H1 (cell line): Measurements from ENCODE around the gene SMYD3. TPM values are rescaled to one million over a fixed set of nuclear protein-coding genes. Genes with fewer than 3 reads are reported as not detected.

Experiments used
- CTCF ChIA-PET: fragments of 300-600 bp; sonication (Branson Sonifier 250); formaldehyde crosslinking; loops from one replicate; lab custom pipeline; 2021; ENCODE audit not compliant: partially characterized antibody; lab: Charles Lee
- POLR2A ChIA-PET: fragments of 300-600 bp; sonication (Branson Sonifier 250); formaldehyde crosslinking; loops from one replicate; lab custom pipeline; 2021; ENCODE audit warnings: inconsistent platforms; ENCODE audit not compliant: partially characterized antibody; lab: Charles Lee
- DNase-seq, 2 experiments: peaks; one replicate each; pipeline versions ENCODE4 v3.0.0 to v3.0.0-alpha.2; 2010 to 2022; ENCODE audit warnings: low spot score in 2 of 2, low read depth in 1 of 2, mixed read lengths in 1 of 2
- FAIRE-seq: peaks from 2 replicates; lab custom pipeline; 2011; peaks lifted over from hg19 to GRCh38; lab: Jason Lieb, UNC
- H2AFZ ChIP-seq: 2 replicates; pipeline ENCODE4 v1.8.1; 2012; ENCODE audit warnings: low read length, inconsistent platforms
- H2AK5ac ChIP-seq: 2 replicates; pipeline ENCODE4 v1.6.1; 2013; ENCODE audit warnings: low read depth, low read length
- H2BK120ac ChIP-seq: replicated peaks from 2 replicates; pipeline ENCODE3; 2013; ENCODE audit warnings: low read depth, low read length, inconsistent platforms
- H2BK12ac ChIP-seq: 2 replicates; pipeline ENCODE4 v1.6.1; 2013; ENCODE audit warnings: low read depth, low read length
- H2BK15ac ChIP-seq: 2 replicates; pipeline ENCODE4 v1.6.1; 2013; ENCODE audit warnings: low read length
- H2BK20ac ChIP-seq: 2 replicates; pipeline ENCODE4 v1.6.1; 2013; ENCODE audit warnings: low read length
- H2BK5ac ChIP-seq: 2 replicates; pipeline ENCODE4 v1.6.1; 2013; ENCODE audit warnings: low read depth, low read length
- H3K14ac ChIP-seq: 2 replicates; pipeline ENCODE4 v1.6.1; 2013; ENCODE audit warnings: inconsistent platforms; ENCODE audit not compliant: insufficient read length
- H3K18ac ChIP-seq: 2 replicates; pipeline ENCODE4 v1.6.1; 2013; ENCODE audit warnings: low read length; ENCODE audit errors: extremely low read depth
- H3K23ac ChIP-seq: 2 replicates; pipeline ENCODE4 v1.6.1; 2013; ENCODE audit warnings: inconsistent platforms; ENCODE audit not compliant: insufficient read length
- H3K23me2 ChIP-seq: 2 replicates; pipeline ENCODE4 v1.6.1; 2013; ENCODE audit warnings: low read depth, low read length
- H3K27ac ChIP-seq: 2 replicates; pipeline ENCODE4 v1.6.1; 2011; ENCODE audit warnings: low read depth, low read length, inconsistent platforms
- H3K27me3 ChIP-seq, 4 experiments: replicated peaks in 1 of 4; 1 replicate in 1 of 4; 2 replicates in 3 of 4; pipeline versions ENCODE4 v1.6.1 to v1.8.1; 2011 to 2013; ENCODE audit warnings: low read length in 3 of 4, mild to moderate bottlenecking in 3 of 4, inconsistent platforms in 2 of 4, mixed read lengths in 2 of 4, moderate library complexity in 1 of 4; ENCODE audit not compliant: control insufficient read depth in 3 of 4, insufficient read depth in 3 of 4; ENCODE audit errors: extremely low read depth in 1 of 4
- H3K36me3 ChIP-seq, 4 experiments: 2 replicates each; pipeline versions ENCODE4 v1.6.1 to v1.8.1; 2011 to 2013; ENCODE audit warnings: mild to moderate bottlenecking in 4 of 4, low read length in 3 of 4, moderate library complexity in 2 of 4, control low read depth in 1 of 4, inconsistent platforms in 1 of 4; ENCODE audit not compliant: insufficient read depth in 4 of 4, control insufficient read depth in 2 of 4
- H3K4ac ChIP-seq: replicated peaks from 2 replicates; pipeline ENCODE3; 2013; ENCODE audit warnings: low read length, low read depth, mixed read lengths, inconsistent platforms; ENCODE audit not compliant: insufficient read length
- H3K4me1 ChIP-seq, 4 experiments: replicated peaks in 1 of 4; 1 replicate in 1 of 4; 2 replicates in 3 of 4; pipeline versions ENCODE4 v1.6.1 to v1.8.1; 2011 to 2013; ENCODE audit warnings: low read length in 3 of 4, inconsistent platforms in 2 of 4, mixed read lengths in 1 of 4; ENCODE audit not compliant: insufficient read depth in 4 of 4, control insufficient read depth in 3 of 4
- H3K4me2 ChIP-seq, 2 experiments: 2 replicates each; pipeline versions ENCODE4 v1.6.1 to v1.8.1; 2011 to 2013; ENCODE audit warnings: low read depth in 2 of 2, low read length in 2 of 2, control low read depth in 1 of 2, inconsistent platforms in 1 of 2, mild to moderate bottlenecking in 1 of 2; ENCODE audit not compliant: insufficient read depth in 1 of 2
- H3K4me3 ChIP-seq, 4 experiments: fragments of 200-600, 300-600 bp in 1 of 4; sonication (generic), shearing (Covaris generic), sonication (Bioruptor Twin) in 1 of 4; 2 replicates each; pipeline versions ENCODE4 v1.5.1 to v1.8.1; 2011 to 2016; ENCODE audit warnings: low read length in 4 of 4, low read depth in 3 of 4, control low read depth in 2 of 4, inconsistent platforms in 2 of 4, mild to moderate bottlenecking in 2 of 4, mixed read lengths in 1 of 4, moderate library complexity in 1 of 4; ENCODE audit not compliant: insufficient read depth in 2 of 4; ENCODE audit errors: extremely low read depth in 1 of 4
- H3K56ac ChIP-seq: replicated peaks from 2 replicates; pipeline ENCODE3; 2013; ENCODE audit warnings: low read depth, mild to moderate bottlenecking, mixed read lengths, low read length, inconsistent platforms; ENCODE audit not compliant: insufficient read length
- H3K79me1 ChIP-seq: 2 replicates; pipeline ENCODE4 v1.6.1; 2013; ENCODE audit warnings: low read depth, low read length, control low read depth
- H3K79me2 ChIP-seq, 2 experiments: 2 replicates each; pipeline versions ENCODE4 v1.6.1 to v1.8.1; 2012 to 2013; ENCODE audit warnings: low read length in 2 of 2, mild to moderate bottlenecking in 2 of 2, inconsistent platforms in 1 of 2; ENCODE audit not compliant: insufficient read depth in 2 of 2, control insufficient read depth in 1 of 2
- H3K9ac ChIP-seq, 4 experiments: replicated peaks in 1 of 4; 1 replicate in 1 of 4; 2 replicates in 3 of 4; pipeline versions ENCODE4 v1.6.1 to v1.8.1; 2011 to 2013; ENCODE audit warnings: low read depth in 3 of 4, low read length in 3 of 4, control low read depth in 2 of 4, mild to moderate bottlenecking in 2 of 4, moderate library complexity in 2 of 4, inconsistent platforms in 1 of 4; ENCODE audit errors: extremely low read depth in 1 of 4
- H3K9me3 ChIP-seq, 2 experiments: 2 replicates each; pipeline versions ENCODE4 v1.6.1 to v1.8.1; 2012 to 2013; ENCODE audit warnings: mild to moderate bottlenecking in 2 of 2, moderate library complexity in 2 of 2, control low read depth in 1 of 2, inconsistent platforms in 1 of 2, low read depth in 1 of 2, low read length in 1 of 2, mixed read lengths in 1 of 2; ENCODE audit not compliant: insufficient read depth in 2 of 2
- H4K20me1 ChIP-seq, 2 experiments: replicated peaks in 1 of 2; 2 replicates each; pipeline versions ENCODE3 to v1.8.1; 2011 to 2013; ENCODE audit warnings: inconsistent platforms in 2 of 2, low read length in 2 of 2, mild to moderate bottlenecking in 1 of 2; ENCODE audit not compliant: insufficient read depth in 2 of 2, control insufficient read depth in 1 of 2
- H4K5ac ChIP-seq: 2 replicates; pipeline ENCODE4 v1.6.1; 2013; ENCODE audit warnings: low read length, low read depth, mixed read lengths, inconsistent platforms; ENCODE audit not compliant: insufficient read length
- H4K8ac ChIP-seq: 2 replicates; pipeline ENCODE4 v1.8.0; 2013; ENCODE audit warnings: mild to moderate bottlenecking, moderate library complexity, low read length, inconsistent platforms; ENCODE audit not compliant: insufficient read depth; ENCODE audit errors: extremely low read depth
- H4K91ac ChIP-seq: replicated peaks from 2 replicates; pipeline ENCODE3; 2013; ENCODE audit warnings: low read length, mixed read lengths, inconsistent platforms; ENCODE audit not compliant: insufficient read length
- CEBPB ChIP-seq: IDR thresholded peaks from 2 replicates; pipeline ENCODE4 v1.6.1; 2012; ENCODE audit warnings: low read depth, low read length
- CHD2 ChIP-seq: IDR thresholded peaks from 2 replicates; pipeline ENCODE4 v1.6.1; 2012; ENCODE audit warnings: low read length, improper control_type of control experiment
- EZH2 ChIP-seq: fragments of 200-600 bp; sonication (generic); IDR thresholded peaks from 2 replicates; pipeline ENCODE4 v1.7.1; 2012; ENCODE audit warnings: low read depth, mild to moderate bottlenecking, moderate library complexity, low read length, inconsistent platforms; ENCODE audit not compliant: severe bottlenecking
- GABPA ChIP-seq: IDR thresholded peaks from 2 replicates; pipeline ENCODE4 v1.6.1; 2011; ENCODE audit warnings: mild to moderate bottlenecking, low read length, moderate library complexity, borderline replicate concordance; ENCODE audit not compliant: insufficient read depth
- HDAC2 ChIP-seq, 2 experiments: fragments of 300-600 bp in 1 of 2; sonication (generic) in 1 of 2; IDR thresholded peaks; 2 replicates each; pipeline ENCODE4 v1.6.1; 2011 to 2012; ENCODE audit warnings: low read depth in 2 of 2, low read length in 2 of 2, mild to moderate bottlenecking in 2 of 2, moderate library complexity in 2 of 2, borderline replicate concordance in 1 of 2, inconsistent platforms in 1 of 2
- KDM5A ChIP-seq: fragments of 200-600 bp; IDR thresholded peaks from 2 replicates; pipeline ENCODE4 v1.7.1; 2012; ENCODE audit warnings: mild to moderate bottlenecking, low read length, inconsistent platforms, mixed read lengths
- POU5F1 ChIP-seq: IDR thresholded peaks from 2 replicates; pipeline ENCODE4 v1.6.1; 2011; ENCODE audit warnings: low read depth, mild to moderate bottlenecking, low read length, moderate library complexity
- RAD21 ChIP-seq, 2 experiments: IDR thresholded peaks in 1 of 2; conservative IDR thresholded peaks in 1 of 2; 2 replicates each; pipeline ENCODE4 v1.6.1; 2011; ENCODE audit warnings: low read depth in 2 of 2, low read length in 2 of 2, improper control_type of control experiment in 1 of 2, inconsistent platforms in 1 of 2, mild to moderate bottlenecking in 1 of 2, moderate library complexity in 1 of 2
- SIRT6 ChIP-seq: IDR thresholded peaks from one replicate; pipeline ENCODE4 v1.7.1; 2012; ENCODE audit warnings: low read length, inconsistent platforms
- SRF ChIP-seq: IDR thresholded peaks from 2 replicates; pipeline ENCODE4 v1.6.1; 2011; ENCODE audit warnings: mild to moderate bottlenecking, low read depth, low read length, moderate library complexity
- SUZ12 ChIP-seq: fragments of 200-600 bp; sonication (generic); IDR thresholded peaks from 2 replicates; pipeline ENCODE4 v1.6.1; 2012; ENCODE audit warnings: mild to moderate bottlenecking, inconsistent platforms, low read length, moderate library complexity, mixed read lengths
- WGBS, 2 experiments: shearing (Covaris generic) in 1 of 2; methylation state at CpG; one replicate each; pipeline versions ENCODE4 v1.1.6 to v1.1.7; 2013 to 2015; ENCODE audit warnings: low lambda C conversion rate in 2 of 2, mixed read lengths in 2 of 2, inconsistent platforms in 1 of 2, low coverage in 1 of 2, missing lambda C conversion rate in 1 of 2; ENCODE audit not compliant: insufficient replicate concordance in 2 of 2, insufficient coverage in 1 of 2, insufficient read length in 1 of 2; ENCODE audit errors: extremely low coverage in 1 of 2, missing lambda C conversion rate in 1 of 2; 5-methylcytosine and 5-hydroxymethylcytosine counted together
- polyA plus RNA-seq, 7 experiments: library from polyadenylated mRNA; depleted of rRNA in 3 of 7; stranded (reverse) in 5 of 7; unstranded in 2 of 7; fragments of >200 nt in 5 of 7; fragments of 200-250 nt in 2 of 7; gene quantifications; 1 replicate in 5 of 7; 2 replicates in 1 of 7; 4 replicates in 1 of 7; pipeline versions ENCODE4 v1.2.1 to v1.2.3, GENCODE V29; 2011 to 2013; ENCODE audit warnings: missing spikeins in 2 of 7, mixed read lengths in 2 of 7
- total RNA-seq: library from RNA; stranded (reverse); fragmentation: NEBNext Ultra II Directional; extraction: Animal tissue kit (Norgen Biotek cat#: 25700); gene quantifications from 2 replicates; pipeline ENCODE4 v1.2.1, GENCODE V29; 2021
- TF ChIP-seq, protein P1 (sequence below): IDR thresholded peaks from 2 replicates; pipeline ENCODE4 v1.6.1; 2012; ENCODE audit warnings: inconsistent platforms
- TF ChIP-seq, protein P2 (sequence below): IDR thresholded peaks from 2 replicates; pipeline ENCODE4 v1.6.1; 2011; ENCODE audit warnings: low read depth, mild to moderate bottlenecking, low read length; ENCODE audit not compliant: insufficient read depth

Gene SMYD3
- total and polyA plus RNA-seq, 2 of the 8 experiments (the other 6 are each of a cell fraction or from before 2014, with no cell fraction given), result 17.3 to 25.4 TPM

DNA sequence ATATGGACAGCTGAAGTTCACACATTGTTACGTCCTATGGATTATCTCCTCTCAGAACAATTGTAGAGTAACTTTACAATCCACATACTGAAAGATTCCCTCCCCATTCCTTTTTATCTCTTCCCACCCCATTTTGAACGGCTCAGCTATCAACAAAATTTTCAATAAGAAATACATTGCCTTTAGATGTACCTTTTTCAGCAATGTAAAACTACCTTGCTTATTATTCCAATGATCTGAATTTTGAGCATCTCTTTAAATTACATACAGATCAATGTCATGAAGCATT lies 503.7 kb downstream of the SMYD3 start:
- FAIRE-seq, result no peak
- Histone ChIP-seq H3K9ac (no peak overlapping the region), H3K4me3 (no peak overlapping the region), H2BK15ac (no peak overlapping the region), H3K79me2 (no peaks in the 10 kb centered on the region), H2BK20ac (no peak overlapping the region), H3K79me1 (no peaks in the 10 kb centered on the region), H2BK5ac (no peak overlapping the region), H3K4me2 (no peak overlapping the region), H3K9me3 (no peaks in the 10 kb centered on the region), H3K23ac (no peak overlapping the region), H3K27me3 (no peaks in the 10 kb centered on the region), H3K27ac (no peak overlapping the region), H2AFZ (no peak overlapping the region), H3K36me3 (no peaks in the 10 kb centered on the region), H2BK120ac (no peak overlapping the region), H2AK5ac (no peak overlapping the region), H4K8ac (no peak overlapping the region), H3K14ac (no peak overlapping the region), H2BK12ac (no peak overlapping the region), H3K4ac (no peak overlapping the region), H3K4me1 (no peaks in the 10 kb centered on the region), H3K23me2 (no peaks in the 10 kb centered on the region; the same call in 1 of the 2 replicates), H3K56ac (no peak overlapping the region), H4K20me1 (no peaks in the 10 kb centered on the region), H4K91ac (no peak overlapping the region), H4K5ac (no peak overlapping the region), H3K18ac (no peak overlapping the region)
- ChIA-PET CTCF (interaction anchor here (0.6 to 1.8 kb wide), 17 partner anchors 24 to 850 kb away, joined by 3 to 16 read pairs (median 3); no protein-coding TSS in a partner anchor), POLR2A (no interaction called here)
- WGBS, 2 experiments, result 60% methylated on average over 2 of the region's 2 CpGs; no CpG with 5 or more reads in 1 of the 2 experiments
- no peak for DNase-seq
- TF ChIP-seq KDM5A (no peak), CHD2 (no peak), HDAC2 (IDR thresholded peaks at IDR 0.05; ENCODE audit: borderline replicate concordance in 1 of 2, low read depth in 2 of 2, low read length in 2 of 2) (no peak), SRF (no peak), EZH2 (no peak), SIRT6 (no peak), CEBPB (no peak), SUZ12 (no peak), POU5F1 (no peak), RAD21 (IDR thresholded peaks at IDR 0.05 in 1 of 2, conservative IDR thresholded peaks at IDR 0.05 in 1 of 2; ENCODE audit: low read depth in 2 of 2, low read length in 2 of 2) (no peak), GABPA (no peak)
- TF ChIP-seq, protein P1, sequence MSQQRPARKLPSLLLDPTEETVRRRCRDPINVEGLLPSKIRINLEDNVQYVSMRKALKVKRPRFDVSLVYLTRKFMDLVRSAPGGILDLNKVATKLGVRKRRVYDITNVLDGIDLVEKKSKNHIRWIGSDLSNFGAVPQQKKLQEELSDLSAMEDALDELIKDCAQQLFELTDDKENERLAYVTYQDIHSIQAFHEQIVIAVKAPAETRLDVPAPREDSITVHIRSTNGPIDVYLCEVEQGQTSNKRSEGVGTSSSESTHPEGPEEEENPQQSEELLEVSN, result no peak
- TF ChIP-seq, protein P2, sequence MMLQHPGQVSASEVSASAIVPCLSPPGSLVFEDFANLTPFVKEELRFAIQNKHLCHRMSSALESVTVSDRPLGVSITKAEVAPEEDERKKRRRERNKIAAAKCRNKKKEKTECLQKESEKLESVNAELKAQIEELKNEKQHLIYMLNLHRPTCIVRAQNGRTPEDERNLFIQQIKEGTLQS, result no peak
